HepG2 (cell line): ENCODE data around the gene ZNF483. TPM values are rescaled to one million over a fixed set of nuclear protein-coding genes. Genes with fewer than 3 reads are reported as not detected.

Experiments used
- ATAC-seq: fragments of 200-7000 bp; cut with Tn5 transposase; 3 replicates; pipeline ENCODE4 v1.9.1; 2020; ENCODE audit warnings: mild to moderate bottlenecking, moderate library complexity
- BruUV-seq: library from RNA; stranded (reverse); fragments of 400-500 nt; replicated peaks from 2 replicates; lab custom pipeline; 2021; lab: Mats Ljungman, UMichigan
- CTCF ChIA-PET: fragments of 300-600 bp; formaldehyde crosslinking; extraction: SDS; loops from one replicate; lab custom pipeline; 2021; ENCODE audit warnings: low total read pairs, inconsistent platforms, low intra/inter-chr PET ratio; lab: Yijun Ruan, JAX
- POLR2A ChIA-PET: fragments of 350-600 bp; sonication (Branson Sonifier 250); formaldehyde crosslinking; loops from one replicate; lab custom pipeline; 2020; ENCODE audit warnings: antibody characterized with exemption, inconsistent platforms; lab: Yijun Ruan, JAX
- DNase-seq: peaks from one replicate; pipeline ENCODE4 v3.0.0-alpha.2; 2015; ENCODE audit warnings: low spot score
- FAIRE-seq: peaks from 3 replicates; lab custom pipeline; 2011; peaks lifted over from hg19 to GRCh38; lab: Jason Lieb, UNC
- H2AFZ ChIP-seq: one replicate; pipeline ENCODE4 v1.6.1; 2011; ENCODE audit warnings: low read length, inconsistent platforms
- H3K27ac ChIP-seq: fragments of 300-600 bp; 3 replicates; pipeline ENCODE4 v1.8.0; 2011; ENCODE audit warnings: mixed run types, mild to moderate bottlenecking, mixed read lengths, low read length, inconsistent platforms; ENCODE audit not compliant: insufficient read depth; ENCODE audit errors: extremely low read length
- H3K27me3 ChIP-seq, 2 experiments: fragments of 200-600 bp in 1 of 2; 2 replicates in 1 of 2; 3 replicates in 1 of 2; pipeline versions ENCODE4 v1.6.0 to v1.8.0; 2011; ENCODE audit warnings: low read length in 2 of 2, mild to moderate bottlenecking in 2 of 2, moderate library complexity in 2 of 2, inconsistent platforms in 1 of 2; ENCODE audit not compliant: insufficient read depth in 2 of 2, control insufficient read depth in 1 of 2
- H3K36me3 ChIP-seq, 2 experiments: fragments of 200-600 bp in 1 of 2; replicated peaks in 1 of 2; 2 replicates in 1 of 2; 3 replicates in 1 of 2; pipeline versions ENCODE4 v1.5.1 to v1.8.0; 2011; ENCODE audit warnings: low read length in 2 of 2, inconsistent platforms in 1 of 2; ENCODE audit not compliant: insufficient read depth in 2 of 2, control insufficient read depth in 1 of 2
- H3K4me1 ChIP-seq: 2 replicates; pipeline ENCODE4 v1.5.1; 2012; ENCODE audit warnings: low read length, inconsistent platforms; ENCODE audit not compliant: insufficient read depth
- H3K4me2 ChIP-seq: 2 replicates; pipeline ENCODE4 v1.6.0; 2011; ENCODE audit warnings: low read depth, low read length, inconsistent platforms
- H3K4me3 ChIP-seq, 3 experiments: fragments of 200-600 bp in 1 of 3; sonication (generic), shearing (Covaris generic) in 1 of 3; replicated peaks in 1 of 3; 2 replicates each; pipeline ENCODE4 v1.5.1; 2011 to 2016; ENCODE audit warnings: low read length in 3 of 3, inconsistent platforms in 2 of 3, low read depth in 2 of 3, mild to moderate bottlenecking in 2 of 3, control low read depth in 1 of 3, mixed read lengths in 1 of 3; ENCODE audit not compliant: insufficient read depth in 1 of 3
- H3K79me2 ChIP-seq: one replicate; pipeline ENCODE4 v1.6.1; 2011; ENCODE audit warnings: low read length, inconsistent platforms; ENCODE audit not compliant: insufficient read depth
- H3K9ac ChIP-seq: 2 replicates; pipeline ENCODE4 v1.6.0; 2011; ENCODE audit warnings: mild to moderate bottlenecking, low read depth, low read length, inconsistent platforms; ENCODE audit not compliant: insufficient read depth
- H3K9me3 ChIP-seq: 2 replicates; pipeline ENCODE4 v1.5.1; 2012; ENCODE audit warnings: mild to moderate bottlenecking, low read length
- H4K20me1 ChIP-seq: 2 replicates; pipeline ENCODE4 v1.6.0; 2011; ENCODE audit warnings: inconsistent platforms, mild to moderate bottlenecking, low read length, moderate library complexity; ENCODE audit not compliant: insufficient read depth
- CEBPB ChIP-seq: IDR thresholded peaks from 2 replicates; pipeline ENCODE4 v1.6.1; 2011; ENCODE audit warnings: low read depth, low read length, improper control_type of control experiment, borderline replicate concordance
- HOXA3 ChIP-seq: sonication (generic); formaldehyde crosslinking; IDR thresholded peaks from 2 replicates; pipeline ENCODE4 v1.5.0; 2020; ENCODE audit warnings: missing genetic modification reagents
- NFKBIZ ChIP-seq: IDR thresholded peaks from 2 replicates; pipeline ENCODE4 v1.6.1; 2018; ENCODE audit warnings: missing genetic modification reagents, missing compliant biosample characterization
- ZNF20 ChIP-seq: sonication (generic); formaldehyde crosslinking; IDR thresholded peaks from 2 replicates; pipeline ENCODE4 v1.4.0; 2020; ENCODE audit warnings: mild to moderate bottlenecking, moderate library complexity, missing genetic modification reagents
- ZNF274 ChIP-seq: sonication (generic); formaldehyde crosslinking; IDR thresholded peaks from 2 replicates; pipeline ENCODE4 v1.5.1; 2020; ENCODE audit warnings: mild to moderate bottlenecking, missing genetic modification reagents
- WGBS: methylation state at CpG from one replicate; pipeline ENCODE4 v1.1.6; 2017; ENCODE audit warnings: low lambda C conversion rate; 5-methylcytosine and 5-hydroxymethylcytosine counted together
- in situ Hi-C: cut with HindIII; loops from 2 replicates; pipeline ENCODE4 v1.10.0; 2017; ENCODE audit warnings: low pct_unique_long_range_greater_than_20kb; ENCODE audit not compliant: extremely low pct_ligation_motif_present
- intact Hi-C: fragments of 100-400 bp; cut with micrococcal nuclease; formaldehyde crosslinking; loops from one replicate; pipeline ENCODE4 v1.10.0; 2022; ENCODE audit not compliant: unreplicated experiment
- polyA plus RNA-seq, 8 experiments: library from polyadenylated mRNA; depleted of rRNA in 3 of 8; stranded (reverse) in 7 of 8; unstranded in 1 of 8; fragments of >200 nt; fragmentation: Illumina TruSeq in 4 of 8; extraction: Trizol in 4 of 8; gene quantifications; 2 replicates each; pipeline versions ENCODE4 v1.2.1 to v1.2.3, GENCODE V29; 2011 to 2016; ENCODE audit warnings: low read depth in 4 of 8, missing spikeins in 1 of 8, mixed read lengths in 1 of 8; ENCODE audit not compliant: insufficient read depth in 1 of 8
- total RNA-seq, 5 experiments: library from RNA; depleted of rRNA; stranded (reverse); fragments of >200 nt; fragmentation: Illumina TruSeq; extraction: Trizol; gene quantifications; 2 replicates each; pipeline ENCODE4 v1.2.3, GENCODE V29; 2016; ENCODE audit warnings: low read depth in 1 of 5

Gene ZNF483
- total and polyA plus RNA-seq, 2 of the 13 experiments (the other 11 are each of a cell fraction or from before 2014, with no cell fraction given): 2.0 to 9.5 TPM

DNA sequence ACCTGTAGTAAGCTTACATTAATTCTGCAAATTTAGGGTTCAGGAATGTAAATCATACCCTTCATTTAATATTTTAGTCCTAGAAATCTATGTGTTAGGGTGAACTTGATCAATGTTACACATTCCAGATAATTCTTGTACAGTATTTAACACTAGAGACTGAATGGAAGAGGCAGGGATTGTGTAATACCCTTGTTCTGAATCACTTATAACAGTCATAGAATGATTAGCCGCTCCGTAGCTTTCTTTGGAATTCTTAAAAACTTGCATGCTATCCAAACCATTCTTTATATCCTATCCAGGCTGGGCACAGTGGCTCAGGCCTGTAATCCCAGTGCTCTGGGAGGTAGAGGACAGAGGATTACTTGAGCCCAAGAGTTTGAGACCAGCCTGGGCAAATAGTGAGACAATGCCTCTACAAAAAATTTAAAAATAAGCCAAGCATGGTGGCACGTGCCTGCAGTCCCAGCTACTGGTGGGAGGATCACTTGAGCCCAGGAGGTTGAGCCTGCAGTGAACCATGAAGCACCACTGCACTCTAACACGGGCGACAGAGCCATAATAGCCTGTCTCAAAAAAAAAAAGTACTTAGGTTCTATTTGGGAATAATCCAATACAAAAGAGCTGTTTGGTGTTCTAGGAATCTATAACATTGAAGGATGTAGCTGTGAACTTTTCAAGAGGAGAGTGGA lies 8.3 kb downstream of the ZNF483 start:
- no peaks in the 10 kb centered on the region for H3K4me1 ChIP-seq
- POLR2A ChIA-PET: no interaction called here

DNA sequence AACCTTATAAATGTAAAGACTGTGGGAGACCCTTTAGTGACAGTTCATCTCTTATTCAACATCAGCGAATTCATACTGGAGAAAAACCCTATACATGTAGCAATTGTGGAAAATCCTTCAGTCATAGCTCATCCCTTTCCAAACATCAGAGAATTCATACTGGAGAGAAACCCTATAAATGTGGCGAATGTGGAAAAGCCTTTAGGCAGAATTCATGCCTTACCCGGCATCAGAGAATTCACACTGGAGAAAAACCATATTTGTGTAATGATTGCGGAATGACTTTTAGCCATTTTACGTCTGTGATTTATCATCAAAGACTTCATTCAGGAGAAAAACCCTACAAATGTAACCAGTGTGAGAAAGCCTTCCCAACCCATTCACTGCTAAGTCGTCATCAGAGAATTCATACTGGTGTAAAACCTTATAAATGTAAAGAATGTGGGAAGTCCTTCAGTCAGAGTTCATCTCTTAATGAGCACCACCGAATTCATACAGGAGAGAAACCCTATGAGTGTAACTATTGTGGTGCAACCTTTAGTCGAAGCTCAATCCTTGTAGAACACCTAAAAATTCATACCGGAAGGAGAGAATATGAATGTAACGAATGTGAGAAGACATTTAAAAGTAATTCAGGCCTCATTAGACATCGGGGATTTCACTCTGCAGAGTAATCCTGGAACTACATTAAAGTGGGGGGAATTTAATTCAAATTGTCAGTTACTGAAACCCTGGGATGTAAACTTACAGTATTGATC lies 17.7 kb downstream of the ZNF483 start:
- no peaks in the 10 kb centered on the region for H3K27me3 ChIP-seq
- CTCF ChIA-PET: no interaction called here
- no peaks in the 10 kb centered on the region for H3K4me1 ChIP-seq
- no peaks in the 10 kb centered on the region for H3K79me2 ChIP-seq
- DNase-seq: no peak
- no peak overlapping the region for H2AFZ ChIP-seq
- H3K4me2 ChIP-seq: no peak overlapping the region
- in situ Hi-C loops (no loop called here), intact Hi-C loops (no loop called here)
- peaks cover 0 to 18% of the 10 kb centered on the region in 2 experiments; a peak in 1 of 5 replicates for H3K36me3 ChIP-seq
- no peak overlapping the region for H3K4me3 ChIP-seq
- ATAC-seq: no peak
- H3K9ac ChIP-seq: no peak overlapping the region
- H3K9me3 ChIP-seq: peaks cover 92% of the 10 kb centered on the region
- no peak for FAIRE-seq
- no TSS peak for BruUV-seq
- POLR2A ChIA-PET: no interaction called here
- TF ChIP-seq ZNF274 (CRISPR knock-in tag): peak; percentile 94; the same call in 1 of the 2 replicates
- no peak for TF ChIP-seq ZNF20 (CRISPR knock-in tag)
- no peak for TF ChIP-seq HOXA3 (CRISPR knock-in tag)
- TF ChIP-seq, all 625 proteins: peak for 1
- 87% methylated on average over 11 of the region's 11 CpGs for WGBS
- Histone ChIP-seq H4K20me1 (no peaks in the 10 kb centered on the region), H3K27ac (no peak overlapping the region)

More for the DNA sequence above, 8.3 kb downstream of the ZNF483 start:
- 93% methylated on average over 5 of the region's 5 CpGs for WGBS
- H3K9ac ChIP-seq: no peak overlapping the region
- H3K4me3 ChIP-seq: no peak overlapping the region
- no peak overlapping the region for H3K4me2 ChIP-seq
- in situ Hi-C loops (no loop called here), intact Hi-C loops (no loop called here)
- BruUV-seq: no TSS peak
- peaks cover 0 to 9% of the 10 kb centered on the region in 2 experiments; a peak in 2 of 5 replicates for H3K36me3 ChIP-seq
- no peak for FAIRE-seq
- no peak overlapping the region for H2AFZ ChIP-seq
- no peaks in the 10 kb centered on the region for H3K27me3 ChIP-seq
- peaks cover 8% of the 10 kb centered on the region; the same call in 1 of the 2 replicates for H3K9me3 ChIP-seq
- TF ChIP-seq NFKBIZ (CRISPR knock-in tag) (no peak), CEBPB (peak; percentile 23; the same call in 1 of the 2 replicates)
- TF ChIP-seq, all 625 proteins: peak for 1
- CTCF ChIA-PET: no interaction called here
- Histone ChIP-seq H3K27ac (no peak overlapping the region), H4K20me1 (no peaks in the 10 kb centered on the region), H3K79me2 (no peaks in the 10 kb centered on the region)
- ATAC-seq: no peak
- no peak for DNase-seq
